Daoy (cell line): ENCODE measurements around the gene TMEM132A. TPM values are rescaled to one million over a fixed set of nuclear protein-coding genes. Genes with fewer than 3 reads are reported as not detected.
"Not testable (repeated sequence)": the region's sequence is repeated elsewhere in the genome, so short reads cannot be mapped to it uniquely, and the experiment has no call there.

Experiments
- DNase-seq: peaks from one replicate; pipeline ENCODE4 v3.0.0-alpha.2; 2015; ENCODE audit warnings: low read depth
- total RNA-seq: library from RNA; depleted of rRNA; stranded (reverse); fragments of >200 nt; shearing (Covaris generic); gene quantifications from 2 replicates; pipeline ENCODE4 v1.2.3, GENCODE V29; 2014

TMEM132A gene
- total RNA-seq, 1 experiment from 2014 or later: 59.4 TPM

DNA sequence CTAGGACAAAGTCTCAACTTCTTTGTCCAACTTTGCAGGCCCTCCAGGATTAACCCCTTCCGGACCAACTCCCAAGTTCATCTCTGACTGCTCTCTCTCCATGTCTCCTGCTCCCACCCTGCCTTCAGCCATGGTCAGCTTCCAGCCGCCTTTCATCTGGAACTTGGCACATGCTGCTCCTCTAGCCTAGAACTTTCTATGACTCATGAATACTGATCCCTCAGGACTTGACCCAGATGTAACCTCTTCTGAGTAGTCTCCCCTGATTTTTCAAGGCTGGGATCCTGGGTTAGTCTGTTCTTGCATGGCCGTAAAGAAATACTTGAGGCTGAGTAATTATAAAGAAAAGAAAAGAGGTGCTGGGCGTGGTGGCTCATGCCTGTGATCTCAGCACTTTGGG lies 32.9 kb downstream of the TMEM132A start:
- no peak for DNase-seq

DNA sequence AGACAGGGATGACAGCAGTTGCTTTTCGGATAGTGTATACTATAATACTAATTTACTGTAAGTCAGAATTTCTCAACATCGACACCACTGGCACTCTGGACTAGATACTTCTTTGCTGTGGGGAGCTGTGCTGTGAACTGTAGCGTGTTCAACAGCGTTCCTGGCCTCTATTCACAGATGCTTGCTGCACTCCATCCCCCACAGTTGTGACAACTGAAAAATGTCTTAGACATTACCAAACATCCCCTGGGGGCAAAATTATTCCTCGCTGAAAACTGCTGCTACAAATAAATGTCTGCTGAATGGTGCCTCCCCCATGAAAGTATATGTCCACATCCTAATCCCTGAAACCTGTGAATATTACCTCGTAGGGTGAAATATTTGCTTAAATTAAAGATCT lies 35.2 kb downstream of the TMEM132A start:
- DNase-seq: no peak

DNA sequence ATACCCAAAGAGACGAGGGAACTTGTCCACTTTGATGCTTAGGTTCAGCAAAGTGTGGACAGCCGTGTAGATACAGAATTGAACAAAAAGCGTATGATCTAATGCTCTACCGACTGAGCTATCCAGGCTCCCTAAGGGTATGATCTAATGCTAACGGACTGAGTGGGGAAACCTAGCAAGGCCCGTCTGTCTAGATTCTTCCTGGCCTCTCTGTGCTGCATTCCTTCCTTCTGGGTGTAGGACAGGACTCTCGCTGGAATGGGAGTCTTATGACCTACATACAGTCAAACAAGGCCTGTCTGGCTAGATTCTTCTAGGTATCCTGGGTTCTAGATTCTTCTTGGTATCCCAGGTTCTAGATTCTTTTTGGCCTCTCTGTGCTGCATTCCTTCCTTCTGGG lies 36.1 kb downstream of the TMEM132A start:
- no peak for DNase-seq

DNA sequence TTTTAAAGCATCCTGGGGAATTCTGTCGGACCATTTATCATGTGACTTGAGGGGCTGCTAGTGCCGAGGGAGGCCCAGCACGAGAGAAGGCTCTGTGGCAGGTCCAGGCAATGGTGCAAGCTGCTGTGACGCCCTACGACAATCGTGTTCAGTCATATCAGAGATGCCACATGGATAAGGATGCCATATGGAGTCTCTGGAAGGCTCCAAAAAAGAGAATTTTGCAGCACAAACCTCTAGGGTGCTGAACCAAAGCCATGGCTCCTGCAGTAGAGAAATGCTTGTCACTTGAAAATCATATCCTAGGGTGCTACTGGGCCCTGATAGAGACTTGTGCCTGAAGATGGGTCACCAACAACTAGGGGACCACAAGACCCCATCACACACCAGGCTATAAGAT lies 40.5 kb downstream of the TMEM132A start:
- DNase-seq: no peak

DNA sequence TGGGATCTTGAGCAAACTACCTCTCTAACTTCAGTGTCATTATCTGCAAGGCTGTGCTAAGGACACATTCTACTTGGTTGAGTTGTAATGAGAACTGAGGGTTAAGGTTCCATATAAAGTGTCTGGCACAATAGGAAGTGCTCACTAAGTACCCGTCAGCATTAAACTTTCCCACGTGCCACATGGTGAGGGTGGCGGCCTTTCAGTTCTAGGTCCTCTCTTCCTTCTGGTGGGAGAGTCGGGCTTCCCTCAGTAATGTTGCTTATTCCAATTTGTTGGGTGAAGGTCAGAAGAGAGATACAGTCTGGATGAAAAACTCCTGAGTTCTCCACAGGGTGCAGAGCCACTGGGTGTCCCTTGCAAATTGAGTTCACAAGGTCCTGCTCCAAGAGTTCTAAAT lies 42.6 kb downstream of the TMEM132A start:
- DNase-seq: no peak

DNA sequence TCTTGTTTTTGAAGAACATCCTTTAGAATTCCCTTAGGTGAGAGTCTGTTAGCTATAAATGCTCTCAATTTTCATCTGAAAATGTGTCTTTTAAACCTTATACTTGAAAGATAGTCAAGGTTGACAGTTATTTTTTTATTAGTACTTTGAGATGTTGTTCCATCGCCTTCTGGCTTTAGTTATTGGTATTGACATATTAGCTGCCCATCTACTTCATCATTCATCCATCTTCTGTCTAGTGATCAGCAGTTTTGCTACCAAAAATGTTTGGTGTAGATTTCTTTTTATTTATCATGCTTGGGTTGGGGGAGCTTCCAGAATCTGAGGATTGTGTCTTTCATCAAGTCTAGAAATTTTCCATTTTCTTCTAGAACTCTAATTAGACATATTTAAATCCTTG lies 44.0 kb downstream of the TMEM132A start:
- DNase-seq: no peak

DNA sequence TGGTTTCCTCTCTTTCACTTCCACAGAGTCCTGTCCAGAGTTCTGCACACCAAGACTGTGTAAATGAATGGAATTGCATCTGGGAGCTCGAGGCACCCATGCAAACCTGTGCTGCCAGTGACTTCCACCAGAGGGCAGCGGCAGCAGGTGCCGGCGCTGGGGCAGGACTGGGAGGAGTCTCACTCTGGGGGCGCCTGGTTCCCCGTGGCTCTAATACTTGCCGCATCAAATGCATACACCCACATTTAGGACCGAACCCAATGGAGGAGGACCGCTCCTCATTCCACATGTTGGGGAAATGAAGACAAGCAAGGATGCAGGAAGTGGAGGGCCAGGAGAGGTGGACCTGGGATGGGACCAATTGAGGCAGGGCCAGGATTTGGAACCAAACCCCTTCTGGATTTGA lies 46.1 kb downstream of the TMEM132A start:
- DNase-seq: peak; percentile 52

DNA sequence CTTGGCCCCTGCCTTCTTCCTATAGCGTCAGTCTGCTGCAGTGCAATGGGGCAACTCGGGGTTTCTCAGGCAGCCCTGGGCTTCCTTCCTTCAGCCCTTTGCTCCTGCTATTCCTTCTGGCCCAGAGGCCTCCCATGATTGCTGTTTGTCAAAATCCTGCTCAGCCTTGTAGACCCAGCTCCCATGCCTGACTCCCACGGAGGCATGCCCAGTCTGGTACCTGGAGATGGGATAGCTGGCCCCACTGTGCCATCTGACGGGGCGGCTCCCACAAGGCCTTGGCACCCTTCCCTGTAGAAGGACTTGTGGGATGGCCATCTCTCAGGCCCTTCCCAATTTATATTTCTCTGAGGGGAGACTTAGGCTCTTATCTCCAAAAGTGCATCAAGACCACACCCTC lies 46.6 kb downstream of the TMEM132A start:
- no peak for DNase-seq

DNA sequence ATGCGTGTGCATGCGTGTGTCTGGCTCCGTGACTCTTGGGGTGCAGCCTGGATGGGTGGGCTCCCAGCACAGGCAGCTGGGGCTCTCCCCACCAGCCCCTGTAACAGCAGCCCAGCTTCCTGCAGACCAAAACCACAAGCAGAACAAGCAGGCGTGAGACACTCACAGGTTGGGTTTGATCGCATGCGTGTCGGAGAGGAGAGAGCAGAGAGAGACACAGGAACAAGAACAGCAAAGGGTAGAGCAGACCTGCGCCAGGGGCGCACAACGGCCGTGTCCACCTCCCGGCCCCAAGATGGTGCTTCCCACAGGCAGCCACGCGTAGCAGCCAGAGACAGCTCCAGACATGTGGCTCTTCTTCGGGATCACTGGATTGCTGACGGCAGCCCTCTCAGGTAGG lies 47.3 kb downstream of the TMEM132A start, which contains the start of gene CD6:
Gene CD6 (plus strand): TSS at position 161 of the 400 bp plus-strand sequence. CDS start 186 bp downstream, at position 347.
- DNase-seq: no peak

DNA sequence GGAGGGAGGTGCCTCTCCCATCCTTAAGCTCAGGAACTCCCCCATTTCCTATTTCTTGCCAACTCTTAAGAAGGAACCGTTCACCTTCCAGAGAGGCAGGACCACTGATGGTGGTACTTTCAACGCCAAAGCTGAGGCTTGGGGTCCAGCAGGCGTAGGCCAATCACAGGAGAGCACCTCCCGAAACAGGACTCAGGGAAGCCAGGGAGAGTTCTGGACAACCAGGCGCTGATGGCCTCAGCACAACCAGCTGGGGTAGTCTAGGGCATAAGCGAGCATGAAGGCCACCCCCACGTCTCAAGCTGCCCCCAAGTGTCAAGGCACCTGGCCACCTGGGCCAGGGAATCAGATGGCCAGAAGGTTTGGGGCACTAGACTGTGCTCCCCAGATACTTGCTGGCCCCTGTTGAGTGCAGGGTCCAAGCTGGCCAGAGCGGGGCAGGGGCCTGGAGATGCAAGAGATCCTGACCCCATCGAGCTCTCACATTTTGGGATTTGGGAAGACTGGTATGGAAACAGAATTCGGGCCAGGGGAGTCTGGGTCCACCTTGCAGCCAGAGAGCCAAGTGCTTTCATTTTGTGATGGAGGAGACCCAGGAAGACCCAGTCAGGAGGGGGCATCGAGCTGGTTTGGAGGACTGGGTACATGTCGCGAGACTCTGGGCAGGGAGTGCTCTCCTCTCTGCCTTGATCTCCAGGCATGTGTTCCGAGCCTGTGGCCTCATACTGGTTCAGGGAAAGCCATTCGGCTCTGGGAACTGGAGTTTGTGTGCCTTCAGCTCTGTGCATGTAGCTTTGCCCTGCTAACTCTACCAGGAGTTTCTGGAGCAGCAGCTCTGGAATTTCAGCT lies 48.1 kb downstream of the TMEM132A start:
- DNase-seq: no peak

DNA sequence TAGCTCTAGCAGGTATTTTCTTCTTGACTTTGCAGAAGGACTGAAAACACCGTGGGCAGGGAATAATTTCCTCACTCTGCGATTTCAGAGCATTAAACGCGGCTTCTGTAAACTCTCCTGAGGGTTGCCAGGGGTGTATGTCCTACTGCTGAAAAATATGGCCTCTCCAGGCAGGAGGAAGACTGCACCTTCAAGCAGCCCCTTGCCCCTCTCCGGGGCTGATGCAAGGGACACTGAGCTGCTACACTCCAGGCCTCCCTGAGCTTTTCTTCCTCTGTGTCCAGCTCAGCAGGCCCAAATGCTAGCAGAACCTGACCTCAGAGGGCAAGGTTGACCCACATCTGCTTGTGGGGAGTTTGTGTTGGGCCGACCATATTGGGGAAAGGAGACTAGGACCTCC lies 49.4 kb downstream of the TMEM132A start:
- no peak for DNase-seq

DNA sequence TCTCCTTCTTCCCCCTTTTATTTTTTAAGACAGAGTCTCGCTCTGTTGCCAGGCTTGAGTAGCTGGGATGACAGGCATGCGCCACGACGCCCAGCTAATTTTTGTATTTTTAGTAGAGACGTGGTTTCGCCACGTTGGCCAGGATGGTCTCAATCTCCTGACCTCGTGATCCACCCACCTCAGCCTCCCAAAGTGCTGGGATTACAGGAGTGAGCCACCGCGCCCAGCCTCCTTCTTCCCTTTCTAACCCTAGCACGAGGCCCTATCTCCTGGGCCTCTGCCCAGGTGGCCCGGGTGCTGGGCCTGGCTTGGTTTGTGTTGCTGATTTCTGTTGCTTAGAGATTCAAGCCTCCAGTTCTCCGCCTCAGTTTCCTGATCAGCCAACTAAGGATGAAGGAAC lies 50.1 kb downstream of the TMEM132A start:
- not testable (repeated sequence) for DNase-seq

DNA sequence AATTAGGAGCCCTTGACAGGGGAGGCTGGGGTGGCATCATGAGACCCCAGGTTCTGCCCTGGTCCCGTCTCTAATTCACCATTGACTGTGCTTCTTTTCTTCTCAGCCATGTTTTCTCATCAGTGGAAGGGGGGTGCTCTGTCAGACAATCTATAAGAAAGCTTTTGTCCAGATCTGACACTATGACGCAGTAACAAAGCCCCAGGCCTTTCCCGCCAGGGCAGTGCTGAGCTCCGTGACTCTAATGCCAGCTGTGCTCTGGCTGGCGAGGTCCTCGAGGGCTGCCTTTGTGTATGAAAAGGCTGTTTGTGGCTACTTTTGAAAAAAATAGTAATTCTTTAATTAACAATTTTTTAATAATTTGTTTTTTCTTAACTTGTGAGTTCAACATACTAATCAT lies 50.5 kb downstream of the TMEM132A start:
- no peak for DNase-seq

DNA sequence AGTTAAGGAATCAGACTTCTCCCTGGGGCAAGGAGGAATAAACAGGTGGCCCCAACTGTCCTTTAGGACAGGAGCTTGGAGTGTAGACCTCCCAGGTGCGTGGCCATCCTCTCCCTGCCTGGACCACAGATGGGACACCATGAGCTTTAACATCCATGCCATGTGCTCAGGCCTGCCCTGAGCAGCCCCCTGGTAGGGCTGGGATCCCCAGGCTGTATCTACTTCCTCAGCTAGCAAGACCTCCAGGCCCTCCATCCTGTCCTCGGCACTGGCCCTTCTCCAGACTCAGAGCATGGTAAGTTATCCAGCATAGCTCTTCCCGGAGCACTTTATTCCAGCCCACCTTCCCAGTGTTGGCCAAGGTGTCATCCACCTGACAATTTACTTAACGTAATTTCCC lies 53.0 kb downstream of the TMEM132A start:
- no peak for DNase-seq

DNA sequence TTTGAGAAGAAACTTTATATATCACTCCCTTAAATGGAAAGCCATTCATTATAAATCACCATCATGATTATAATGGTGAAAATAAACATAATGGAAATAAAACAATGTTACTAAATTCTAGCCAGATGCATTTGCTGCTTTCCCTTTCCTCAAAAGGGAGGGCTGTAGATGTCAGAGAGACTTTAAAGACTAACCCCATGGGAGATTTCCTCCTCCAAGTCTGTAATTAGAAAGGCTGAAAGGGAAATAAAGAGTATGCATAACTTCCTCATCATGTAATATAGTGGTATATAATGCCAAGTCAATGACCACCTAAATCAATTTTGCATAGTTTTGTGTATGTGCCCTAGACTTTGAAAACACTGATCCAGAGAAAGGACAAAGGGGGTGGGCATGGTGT lies 53.6 kb downstream of the TMEM132A start:
- DNase-seq: no peak

DNA sequence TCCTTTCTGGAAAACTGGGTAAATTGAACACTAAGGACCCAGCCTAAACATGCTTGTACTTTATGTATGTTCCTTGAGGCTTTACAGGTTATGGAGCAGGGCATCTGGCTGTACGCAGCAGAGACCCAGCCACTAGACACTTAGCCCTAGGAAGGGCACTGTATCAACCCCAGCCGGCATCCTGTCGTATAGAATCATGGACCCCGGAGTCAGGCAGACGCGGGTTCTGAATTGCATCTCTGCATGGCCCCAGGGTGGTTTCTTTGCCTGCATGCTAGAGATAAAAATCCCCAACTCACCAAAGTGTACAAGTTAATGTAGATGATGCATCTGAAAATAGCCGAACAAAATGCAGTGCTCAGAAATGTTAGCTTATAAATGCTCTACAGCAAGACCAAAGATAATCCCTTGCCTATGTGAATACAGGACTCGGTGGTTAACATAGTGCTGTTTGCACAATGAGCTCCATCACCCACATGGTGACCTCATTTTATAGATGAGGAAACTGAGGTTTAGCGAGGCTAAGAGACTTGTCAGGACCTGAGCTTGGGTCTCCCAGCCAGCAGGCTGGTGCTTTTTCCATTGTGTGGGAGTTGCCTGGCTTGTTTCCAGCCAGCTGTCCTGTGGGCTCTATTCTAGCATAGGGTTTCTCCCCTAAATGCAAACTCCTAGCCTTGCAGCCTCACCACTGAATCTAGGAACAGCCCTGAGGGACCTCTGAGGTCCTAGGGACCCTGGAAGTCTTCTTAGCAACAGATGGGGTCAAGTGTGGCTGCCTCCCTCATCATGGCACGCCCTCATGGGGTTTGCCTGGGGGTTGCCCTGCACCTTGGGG lies 54.5 kb downstream of the TMEM132A start:
- DNase-seq: peak; percentile 18

DNA sequence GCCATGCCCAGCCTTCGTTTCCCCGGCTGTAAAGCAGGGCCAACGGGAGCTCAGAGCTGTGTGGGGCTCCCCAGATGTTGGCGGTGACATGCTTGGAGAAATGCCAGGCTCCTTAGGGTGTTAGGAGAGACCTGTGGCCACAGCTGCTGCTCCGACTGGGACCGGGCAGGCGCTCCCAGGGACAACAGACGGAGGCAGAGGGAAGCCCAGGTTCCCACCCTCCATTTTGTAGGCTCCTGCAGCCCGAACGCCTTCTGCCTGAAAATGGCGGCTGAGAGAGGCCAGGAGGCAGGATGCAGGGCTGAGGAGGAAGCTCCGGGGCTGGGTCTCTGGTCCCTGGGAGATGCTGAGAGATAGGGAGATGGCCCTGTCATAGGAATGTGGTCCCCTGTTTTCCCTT lies 57.3 kb downstream of the TMEM132A start:
- no peak for DNase-seq

DNA sequence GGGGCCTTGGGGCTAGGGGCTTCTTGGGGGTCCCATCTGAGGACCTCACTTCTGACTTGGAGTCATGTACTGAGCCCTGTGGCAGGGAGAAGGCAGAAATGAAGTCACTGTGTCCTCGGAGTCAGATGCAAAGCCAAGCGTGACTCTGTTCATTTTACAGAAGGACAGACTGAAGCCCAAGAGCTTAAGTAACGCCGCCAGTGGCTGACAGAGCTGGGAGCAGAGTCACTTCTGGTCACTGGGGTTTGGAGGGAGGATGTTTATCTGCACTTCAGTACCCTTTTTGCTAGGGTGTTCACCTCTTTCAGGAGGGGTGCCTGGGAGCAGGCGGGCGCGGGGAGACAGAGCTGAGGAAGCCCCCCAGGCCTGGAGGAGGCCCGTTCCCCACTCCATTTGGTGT lies 57.9 kb downstream of the TMEM132A start:
- no peak for DNase-seq

DNA sequence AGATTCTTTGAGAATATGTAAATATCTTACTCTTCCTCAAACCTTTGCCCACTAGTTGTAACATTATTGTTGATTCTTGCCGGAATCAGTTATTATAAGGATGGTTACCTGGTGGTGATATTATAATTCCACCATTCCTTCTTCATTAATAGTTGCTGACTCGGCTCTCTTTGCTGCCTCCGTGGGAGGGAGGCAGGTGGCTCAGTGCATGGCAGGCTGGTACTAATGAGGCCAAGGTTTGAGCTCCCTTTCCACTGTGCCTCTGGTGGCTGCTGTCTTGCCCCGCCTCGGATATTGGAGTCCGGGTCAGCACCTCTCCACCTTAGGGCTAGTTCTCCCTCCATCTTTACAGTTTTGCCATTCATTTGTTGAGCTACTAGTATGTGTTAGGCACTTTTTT lies 59.9 kb downstream of the TMEM132A start:
- no peak for DNase-seq

DNA sequence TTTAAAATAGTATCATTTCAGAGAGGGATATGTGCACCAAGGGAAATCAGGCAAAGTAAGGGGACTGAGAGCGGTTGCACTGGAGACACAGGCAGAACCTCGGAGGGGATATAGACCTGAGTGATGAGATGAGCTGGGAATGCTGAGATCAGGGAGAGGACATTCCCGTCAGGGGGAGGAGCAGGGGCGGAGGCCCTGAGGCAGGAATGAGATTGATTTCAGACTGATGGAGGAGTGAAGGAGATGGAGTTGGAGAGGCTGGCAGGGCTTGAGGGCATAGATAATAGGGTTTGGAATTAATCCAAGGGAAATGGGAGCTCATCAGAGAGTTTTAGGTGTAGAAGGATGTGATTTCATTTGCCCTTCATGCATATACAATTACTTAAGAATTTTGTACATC lies 60.4 kb downstream of the TMEM132A start:
- DNase-seq: no peak

DNA sequence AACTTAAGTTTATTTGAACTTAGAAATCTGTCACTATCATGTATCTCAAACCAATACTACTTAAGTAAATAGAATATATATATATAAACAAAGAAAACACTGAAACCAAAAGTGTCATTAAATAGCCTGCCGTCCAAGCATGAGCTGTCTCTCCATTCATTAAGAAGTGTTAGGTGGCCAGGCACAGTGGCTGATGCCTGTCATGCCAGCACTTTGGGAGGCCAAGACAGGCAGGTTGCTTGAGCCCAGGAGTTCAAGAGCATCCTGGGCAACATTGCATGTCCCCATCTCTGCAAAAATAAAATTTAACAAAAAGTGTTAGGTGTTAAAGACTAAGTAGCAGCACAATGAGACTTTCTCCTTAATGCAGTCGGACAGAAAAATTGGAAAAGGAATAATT lies 61.2 kb downstream of the TMEM132A start:
- DNase-seq: no peak

DNA sequence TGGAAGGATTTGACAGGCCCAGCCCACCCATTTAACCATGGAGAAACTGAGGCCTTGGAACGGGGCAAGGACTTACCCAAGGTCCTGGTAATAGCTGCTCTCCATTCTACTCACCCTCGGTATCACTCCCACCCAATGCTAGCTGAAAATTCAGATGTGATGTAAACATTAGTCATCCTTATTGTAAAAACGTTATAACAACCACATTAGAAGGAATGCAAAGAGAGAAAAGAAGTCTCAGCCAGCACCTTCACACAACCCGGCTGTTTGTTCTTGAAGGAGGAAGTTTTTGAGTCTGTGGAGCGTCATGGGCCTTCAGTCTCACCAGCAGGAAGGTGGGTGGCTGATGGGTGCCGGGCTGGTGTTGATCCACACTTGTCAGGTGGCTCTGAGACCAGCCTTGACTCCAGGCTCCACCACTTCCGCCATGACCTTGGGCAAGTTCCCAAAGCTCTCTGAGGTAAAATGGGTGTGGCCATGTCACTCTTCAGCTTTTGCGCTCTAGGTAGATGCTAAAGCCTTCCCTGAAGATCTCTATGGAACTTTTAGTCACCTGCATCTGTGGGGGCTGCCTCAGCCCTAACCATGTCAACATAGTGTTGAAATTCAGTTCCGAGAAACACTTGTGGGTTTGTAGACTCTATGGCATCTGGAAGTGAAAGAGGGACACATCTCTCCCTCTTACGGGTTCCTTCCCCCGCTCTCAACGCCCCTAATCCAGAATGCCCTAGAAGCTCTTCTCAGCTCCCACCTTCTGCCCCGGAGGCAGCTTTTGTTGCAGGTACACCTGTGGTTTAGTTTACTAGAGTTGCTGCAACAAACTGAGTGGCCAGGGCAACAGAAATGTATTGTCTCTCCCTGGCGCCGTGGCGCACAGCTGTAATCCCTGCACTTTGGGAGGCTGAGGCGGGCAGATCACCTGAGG lies 62.0 kb downstream of the TMEM132A start:
- peak; percentile 46 for DNase-seq
